ENCODE results near the gene MKRN2OS. TPM values are rescaled to one million over a fixed set of nuclear protein-coding genes. Genes with fewer than 3 reads are reported as not detected.

Gene MKRN2OS
- total RNA-seq, 1 donor from 2014 or later = not detected

GRCh38 chr3:12536423-12536822, 8.9 kb downstream of the MKRN2OS start:
- TF ChIP-seq CTCF (IDR thresholded peaks at IDR 0.05; ENCODE audit: partially characterized antibody, unreplicated experiment) = no peak
- no peaks in the 10 kb centered on the region for H3K4me1 Mint-ChIP-seq (ENCODE audit: low read depth, unreplicated experiment)
- no peak overlapping the region for H3K4me3 Mint-ChIP-seq (ENCODE audit: unreplicated experiment)
- peaks cover 2% of the 10 kb centered on the region for H3K9me3 Mint-ChIP-seq (ENCODE audit: unreplicated experiment)
- peaks cover 3% of the 10 kb centered on the region for H3K27me3 Mint-ChIP-seq (ENCODE audit: unreplicated experiment)
- no peak for DNase-seq
- H3K36me3 Mint-ChIP-seq (ENCODE audit: unreplicated experiment) = no peaks in the 10 kb centered on the region
- no peak overlapping the region for H3K27ac Mint-ChIP-seq (ENCODE audit: unreplicated experiment)

- H3K4me1 Mint-ChIP-seq (ENCODE audit: low read depth, unreplicated experiment) = no peaks in the 10 kb centered on the region
- no peak for TF ChIP-seq CTCF (IDR thresholded peaks at IDR 0.05; ENCODE audit: partially characterized antibody, unreplicated experiment)
- H3K27me3 Mint-ChIP-seq (ENCODE audit: unreplicated experiment) = no peaks in the 10 kb centered on the region
- no peaks in the 10 kb centered on the region for H3K36me3 Mint-ChIP-seq (ENCODE audit: unreplicated experiment)
- DNase-seq = no peak
- H3K27ac Mint-ChIP-seq (ENCODE audit: unreplicated experiment) = no peak overlapping the region
- H3K9me3 Mint-ChIP-seq (ENCODE audit: unreplicated experiment) = peaks cover 4% of the 10 kb centered on the region
- H3K4me3 Mint-ChIP-seq (ENCODE audit: unreplicated experiment) = no peak overlapping the region
These were observed 13.1 kb downstream of the MKRN2OS start for GRCh38 chr3:12532182-12532581.

- TF ChIP-seq CTCF (IDR thresholded peaks at IDR 0.05; ENCODE audit: partially characterized antibody, unreplicated experiment) = no peak
- Mint-ChIP-seq H3K4me3 (ENCODE audit: unreplicated experiment) (no peak overlapping the region), H3K27me3 (ENCODE audit: unreplicated experiment) (no peaks in the 10 kb centered on the region), H3K27ac (ENCODE audit: unreplicated experiment) (no peak overlapping the region), H3K36me3 (ENCODE audit: unreplicated experiment) (no peaks in the 10 kb centered on the region), H3K4me1 (ENCODE audit: low read depth, unreplicated experiment) (no peaks in the 10 kb centered on the region), H3K9me3 (ENCODE audit: unreplicated experiment) (peaks cover 2% of the 10 kb centered on the region)
- DNase-seq = no peak
These were observed 17.5 kb downstream of the MKRN2OS start for GRCh38 chr3:12527757-12528143.

- Mint-ChIP-seq H3K9me3 (ENCODE audit: unreplicated experiment) (no peaks in the 10 kb centered on the region), H3K27ac (ENCODE audit: unreplicated experiment) (no peak overlapping the region), H3K27me3 (ENCODE audit: unreplicated experiment) (peaks cover 2% of the 10 kb centered on the region), H3K4me3 (ENCODE audit: unreplicated experiment) (no peak overlapping the region), H3K4me1 (ENCODE audit: low read depth, unreplicated experiment) (peaks cover 8% of the 10 kb centered on the region), H3K36me3 (ENCODE audit: unreplicated experiment) (peaks cover 6% of the 10 kb centered on the region)
- no peak for DNase-seq
- no peak for TF ChIP-seq CTCF (IDR thresholded peaks at IDR 0.05; ENCODE audit: partially characterized antibody, unreplicated experiment)
These were observed 22.6 kb downstream of the MKRN2OS start for GRCh38 chr3:12522721-12523120.

GRCh38 chr3:12521010-12521409, 24.3 kb downstream of the MKRN2OS start:
- Mint-ChIP-seq H3K4me1 (ENCODE audit: low read depth, unreplicated experiment) (peaks cover 11% of the 10 kb centered on the region), H3K4me3 (ENCODE audit: unreplicated experiment) (no peak overlapping the region), H3K27me3 (ENCODE audit: unreplicated experiment) (peaks cover 2% of the 10 kb centered on the region), H3K27ac (ENCODE audit: unreplicated experiment) (no peak overlapping the region), H3K9me3 (ENCODE audit: unreplicated experiment) (no peaks in the 10 kb centered on the region), H3K36me3 (ENCODE audit: unreplicated experiment) (peaks cover 6% of the 10 kb centered on the region)
- DNase-seq = no peak
- no peak for TF ChIP-seq CTCF (IDR thresholded peaks at IDR 0.05; ENCODE audit: partially characterized antibody, unreplicated experiment)
